Measurements from ENCODE around the gene FAM222B. TPM values are rescaled to one million over a fixed set of nuclear protein-coding genes. Genes with fewer than 3 reads are reported as not detected.

FAM222B gene
- polyA plus RNA-seq, 1 donor from 2014 or later = 6.4 TPM

GRCh38 chr17:28828294-28829040, 14.1 kb downstream of the FAM222B start (continued):
- no peak for TF ChIP-seq CTCF (IDR thresholded peaks at IDR 0.05; ENCODE audit: poor library complexity, severe bottlenecking)

GRCh38 chr17:28827672-28828071, 14.9 kb downstream of the FAM222B start:
- H3K4me2 ChIP-seq (ENCODE audit: low read length) = no peak overlapping the region
- no peaks in the 10 kb centered on the region for H3K9me3 ChIP-seq (ENCODE audit: low read length)
- no peak overlapping the region for H3K27ac ChIP-seq (ENCODE audit: low read length)
- no peak overlapping the region for H2AFZ ChIP-seq (ENCODE audit: low read depth, low read length)
- no peaks in the 10 kb centered on the region for H3K36me3 ChIP-seq (ENCODE audit: insufficient read depth, low read length)
- TF ChIP-seq EP300 (conservative IDR thresholded peaks at IDR 0.05; ENCODE audit: poor library complexity, severe bottlenecking) (no peak), SMC3 (conservative IDR thresholded peaks at IDR 0.05; ENCODE audit: poor library complexity) (no peak), RAD21 (conservative IDR thresholded peaks at IDR 0.05) (no peak), REST (IDR thresholded peaks at IDR 0.05; ENCODE audit: borderline replicate concordance) (no peak), MXI1 (conservative IDR thresholded peaks at IDR 0.05; ENCODE audit: poor library complexity, severe bottlenecking) (no peak), CTCF (IDR thresholded peaks at IDR 0.05; ENCODE audit: poor library complexity, severe bottlenecking) (no peak), POLR2AphosphoS5 (IDR thresholded peaks at IDR 0.05) (no peak), TAF1 (IDR thresholded peaks at IDR 0.05; ENCODE audit: low read depth) (no peak), EZH2 (IDR thresholded peaks at IDR 0.05; ENCODE audit: borderline replicate concordance, insufficient read depth, low read length, poor library complexity, severe bottlenecking) (no peak)
- H3K79me2 ChIP-seq (replicated peaks; ENCODE audit: insufficient read depth, low read length) = peaks cover 13% of the 10 kb centered on the region
- no peaks in the 10 kb centered on the region for H3K27me3 ChIP-seq (ENCODE audit: insufficient read depth, low read depth, low read length)
- H3F3A ChIP-seq (ENCODE audit: insufficient read depth, low read length, poor library complexity, severe bottlenecking) = no peaks in the 10 kb centered on the region
- no peak overlapping the region for H3K4me3 ChIP-seq (ENCODE audit: low read length)
- no peaks in the 10 kb centered on the region for H3K9me2 ChIP-seq (ENCODE audit: insufficient read depth, low read length)
- H3K9ac ChIP-seq (ENCODE audit: low read length) = no peak overlapping the region
- no peaks in the 10 kb centered on the region for H4K20me1 ChIP-seq (ENCODE audit: insufficient read depth)
